GM12878 (cell line): Measurements from ENCODE around the gene F10.

ENCODE experiments used
- POLR2AphosphoS5 ChIP-seq: IDR thresholded peaks from 2 replicates; pipeline ENCODE4 v1.6.1; 2011; ENCODE audit warnings: mild to moderate bottlenecking, low read length, inconsistent platforms
- TF ChIP-seq, protein P1 (sequence below): fragments of 450-650 bp; IDR thresholded peaks from 2 replicates; pipeline ENCODE4 v1.6.1; 2016; ENCODE audit warnings: mild to moderate bottlenecking

DNA sequence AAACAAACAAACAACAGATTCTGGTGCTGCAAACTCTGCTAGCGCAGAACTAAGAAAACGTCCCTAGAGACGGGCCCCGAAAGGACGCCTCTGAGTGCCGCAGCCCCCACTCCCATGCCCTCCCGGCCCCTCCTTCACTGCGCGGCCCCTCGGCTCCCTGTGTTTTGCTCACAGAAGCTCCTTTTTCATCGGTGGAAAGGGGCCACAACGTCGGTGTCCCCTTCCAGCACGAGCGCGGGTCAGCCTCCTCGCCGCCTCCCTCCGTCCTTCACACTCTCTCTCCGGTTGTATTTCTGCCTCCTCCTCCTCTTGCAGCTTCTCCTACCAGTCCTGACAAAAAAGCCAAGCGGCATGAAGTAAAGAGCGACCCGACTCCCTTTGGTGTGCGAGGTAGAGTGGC, 31.8 kb upstream of the F10 start:
- TF ChIP-seq POLR2AphosphoS5 = no peak
- TF ChIP-seq, protein P1, sequence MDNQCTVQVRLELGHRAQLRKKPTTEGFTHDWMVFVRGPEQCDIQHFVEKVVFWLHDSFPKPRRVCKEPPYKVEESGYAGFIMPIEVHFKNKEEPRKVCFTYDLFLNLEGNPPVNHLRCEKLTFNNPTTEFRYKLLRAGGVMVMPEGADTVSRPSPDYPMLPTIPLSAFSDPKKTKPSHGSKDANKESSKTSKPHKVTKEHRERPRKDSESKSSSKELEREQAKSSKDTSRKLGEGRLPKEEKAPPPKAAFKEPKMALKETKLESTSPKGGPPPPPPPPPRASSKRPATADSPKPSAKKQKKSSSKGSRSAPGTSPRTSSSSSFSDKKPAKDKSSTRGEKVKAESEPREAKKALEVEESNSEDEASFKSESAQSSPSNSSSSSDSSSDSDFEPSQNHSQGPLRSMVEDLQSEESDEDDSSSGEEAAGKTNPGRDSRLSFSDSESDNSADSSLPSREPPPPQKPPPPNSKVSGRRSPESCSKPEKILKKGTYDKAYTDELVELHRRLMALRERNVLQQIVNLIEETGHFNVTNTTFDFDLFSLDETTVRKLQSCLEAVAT = no peak
